GM23248 (cell line): ENCODE data around the gene CBS. TPM values are rescaled to one million over a fixed set of nuclear protein-coding genes. Genes with fewer than 3 reads are reported as not detected.

ENCODE experiments used
- DNase-seq: peaks from one replicate; pipeline ENCODE4 v3.0.0-alpha.2; 2015
- H2AFZ ChIP-seq: fragments of 200-600 bp; sonication (generic); 2 replicates; pipeline ENCODE4 v1.6.1; 2016; ENCODE audit warnings: antibody characterized with exemption
- H3F3A ChIP-seq: fragments of 200-600 bp; sonication (generic); 2 replicates; pipeline ENCODE4 v1.6.1; 2016; ENCODE audit warnings: mild to moderate bottlenecking, antibody characterized with exemption, mixed run types; ENCODE audit not compliant: insufficient read depth
- H3K27ac ChIP-seq: fragments of 200-600 bp; sonication (generic); 2 replicates; pipeline ENCODE4 v1.5.1; 2016; ENCODE audit warnings: mild to moderate bottlenecking
- H3K27me3 ChIP-seq: fragments of 200-600 bp; sonication (generic); replicated peaks from 2 replicates; pipeline ENCODE4 v1.6.1; 2016; ENCODE audit warnings: mild to moderate bottlenecking; ENCODE audit not compliant: insufficient read depth
- H3K36me3 ChIP-seq: fragments of 200-600 bp; sonication (generic); 2 replicates; pipeline ENCODE4 v1.6.1; 2016; ENCODE audit warnings: low read depth, mild to moderate bottlenecking
- H3K4me1 ChIP-seq: fragments of 200-600 bp; sonication (generic); 2 replicates; pipeline ENCODE4 v1.6.1; 2016; ENCODE audit warnings: mild to moderate bottlenecking; ENCODE audit not compliant: insufficient read depth
- H3K4me2 ChIP-seq: fragments of 200-600 bp; sonication (generic); one replicate; pipeline ENCODE4 v1.6.1; 2016; ENCODE audit warnings: mild to moderate bottlenecking; ENCODE audit not compliant: unreplicated experiment
- H3K4me3 ChIP-seq: fragments of 200-600 bp; sonication (generic); 2 replicates; pipeline ENCODE4 v1.5.1; 2016; ENCODE audit warnings: mild to moderate bottlenecking
- H3K79me2 ChIP-seq: fragments of 200-600 bp; sonication (generic); 2 replicates; pipeline ENCODE4 v1.6.1; 2016; ENCODE audit warnings: mild to moderate bottlenecking; ENCODE audit not compliant: insufficient read depth
- H3K9ac ChIP-seq: fragments of 200-600 bp; sonication (generic); 2 replicates; pipeline ENCODE4 v1.6.1; 2016; ENCODE audit warnings: mild to moderate bottlenecking
- H3K9me2 ChIP-seq: fragments of 200-600 bp; sonication (generic); 2 replicates; pipeline ENCODE4 v1.6.1; 2016; ENCODE audit warnings: mixed run types, mild to moderate bottlenecking, moderate library complexity; ENCODE audit not compliant: insufficient read depth
- H3K9me3 ChIP-seq: fragments of 200-600 bp; sonication (generic); one replicate; pipeline ENCODE4 v1.6.1; 2017; ENCODE audit warnings: low read depth
- H4K20me1 ChIP-seq: fragments of 200-600 bp; sonication (generic); 2 replicates; pipeline ENCODE4 v1.6.0; 2016; ENCODE audit not compliant: insufficient read depth
- EZH2 ChIP-seq: fragments of 200-600 bp; sonication (generic); IDR thresholded peaks from 2 replicates; pipeline ENCODE4 v1.6.1; 2018; ENCODE audit warnings: antibody characterized with exemption, mild to moderate bottlenecking; ENCODE audit not compliant: insufficient read depth, poor library complexity, severe bottlenecking
- EZH2phosphoT487 ChIP-seq: fragments of 200-600 bp; sonication (generic); IDR thresholded peaks from 2 replicates; pipeline ENCODE4 v1.6.1; 2018; ENCODE audit warnings: antibody characterized with exemption, moderate library complexity, mild to moderate bottlenecking, low read depth; ENCODE audit not compliant: insufficient read depth
- WGBS, 2 experiments: methylation state at CpG; one replicate each; pipeline ENCODE4 v1.1.6; 2015 to 2017; ENCODE audit warnings: low lambda C conversion rate in 2 of 2, low coverage in 1 of 2; ENCODE audit errors: missing lambda C conversion rate in 2 of 2; 5-methylcytosine and 5-hydroxymethylcytosine counted together
- in situ Hi-C: fragments of 300-500 bp; cut with MboI; formaldehyde crosslinking; loops from 2 replicates; pipeline ENCODE4 v1.15.0; 2020
- polyA plus RNA-seq: library from polyadenylated mRNA; unstranded; fragments of >200 nt; fragmentation: Nextera tagmentation; extraction: Ambion mirVana; gene quantifications from 2 replicates; pipeline ENCODE4 v1.2.1, GENCODE V29; 2016
- total RNA-seq: library from RNA; depleted of rRNA; stranded (reverse); fragments of >200 nt; shearing (Covaris generic); gene quantifications from 2 replicates; pipeline ENCODE4 v1.2.3, GENCODE V29; 2014

Gene CBS
- total and polyA plus RNA-seq, 2 experiments from 2014 or later = 77.5 to 117 TPM

DNA sequence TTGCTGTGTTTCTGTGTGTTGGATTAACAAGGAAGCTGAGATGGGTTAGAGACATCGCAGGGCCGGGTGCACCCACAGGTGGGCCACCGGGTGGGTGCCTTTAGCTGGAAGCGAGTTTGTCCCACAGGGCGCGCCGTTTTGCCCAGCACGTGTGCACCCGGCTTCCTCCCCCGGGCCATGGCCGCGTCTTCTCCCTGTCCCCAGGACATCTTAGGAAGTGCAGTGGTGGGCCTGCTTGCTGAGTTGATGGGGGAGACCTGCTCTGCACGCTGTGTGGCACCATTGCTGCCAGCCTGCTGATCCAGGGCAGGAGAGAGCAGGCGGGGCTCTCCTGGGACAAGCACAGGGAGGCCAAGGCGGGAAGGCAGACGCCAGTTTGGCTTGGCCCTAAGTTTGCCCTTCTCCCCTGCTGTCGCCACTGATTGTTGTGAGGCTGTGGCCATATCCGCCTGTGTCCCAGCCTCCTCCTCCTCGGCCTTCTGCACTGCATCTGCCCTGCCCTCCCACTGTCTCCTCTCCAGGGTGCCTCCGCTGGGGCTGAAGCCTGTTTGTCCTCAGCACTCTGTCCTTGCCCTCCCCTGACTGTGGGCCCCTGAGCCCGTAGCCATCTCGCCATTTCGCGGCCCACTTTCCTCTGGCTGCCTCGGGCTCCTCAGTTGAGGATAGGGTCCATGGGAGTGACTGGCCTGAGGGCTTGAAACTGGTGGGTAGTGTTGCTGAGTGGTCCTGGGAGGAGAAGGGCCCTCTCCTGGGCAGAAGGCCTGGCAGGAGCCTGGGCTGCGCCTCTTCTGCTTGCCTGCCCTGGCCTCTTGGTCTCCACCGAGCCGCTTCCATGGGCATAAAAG, 53.7 kb downstream of the CBS start:
- no peak for DNase-seq
- H3K27me3 ChIP-seq = no peaks in the 10 kb centered on the region
- no peak overlapping the region for H3K9ac ChIP-seq
- in situ Hi-C loops = no loop called here
- H3F3A ChIP-seq = no peaks in the 10 kb centered on the region
- H3K36me3 ChIP-seq = peaks cover 10% of the 10 kb centered on the region; the same call in 1 of the 2 replicates
- no peaks in the 10 kb centered on the region for H3K9me2 ChIP-seq
- H3K4me1 ChIP-seq = peaks cover 8% of the 10 kb centered on the region
- H3K9me3 ChIP-seq = no peaks in the 10 kb centered on the region
- 97 to 99% methylated on average over 24 to 27 of the region's 28 CpGs for WGBS, 2 experiments
- H3K4me2 ChIP-seq = no peak overlapping the region
- no peak overlapping the region for H3K4me3 ChIP-seq
- H3K79me2 ChIP-seq = no peaks in the 10 kb centered on the region
- TF ChIP-seq EZH2 (no peak), EZH2phosphoT487 (no peak)
- no peak overlapping the region for H2AFZ ChIP-seq
- no peaks in the 10 kb centered on the region for H4K20me1 ChIP-seq
- H3K27ac ChIP-seq = no peak overlapping the region

DNA sequence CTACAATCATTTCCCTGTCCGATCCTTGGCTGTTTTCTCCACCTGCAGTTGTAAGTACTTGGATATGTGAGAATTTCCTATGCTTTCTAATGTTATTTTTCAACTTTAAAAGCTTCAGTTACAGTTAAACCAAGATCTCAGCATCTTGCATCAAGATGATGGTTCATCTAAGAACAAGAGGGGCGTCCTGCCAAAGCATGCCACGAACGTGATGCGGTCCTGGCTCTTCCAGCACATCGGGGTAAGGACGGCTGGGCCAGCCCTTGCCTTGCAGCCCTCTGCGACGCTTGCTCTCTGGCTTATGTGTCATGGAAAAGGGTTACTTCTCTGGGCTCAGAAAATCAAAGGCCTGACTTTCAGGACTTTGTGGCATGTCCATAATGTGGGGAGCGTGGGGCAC, 54.4 kb downstream of the CBS start:
- H3K4me3 ChIP-seq = no peak overlapping the region
- H2AFZ ChIP-seq = no peak overlapping the region
- H3K27me3 ChIP-seq = no peaks in the 10 kb centered on the region
- H3K4me1 ChIP-seq = peaks cover 8% of the 10 kb centered on the region
- H3F3A ChIP-seq = no peaks in the 10 kb centered on the region
- H3K9me3 ChIP-seq = no peaks in the 10 kb centered on the region
- no peak overlapping the region for H3K9ac ChIP-seq
- TF ChIP-seq EZH2phosphoT487 (no peak), EZH2 (no peak)
- in situ Hi-C loops = no loop called here
- peaks cover 5% of the 10 kb centered on the region; the same call in 1 of the 2 replicates for H3K36me3 ChIP-seq
- no peak for DNase-seq
- no peak overlapping the region for H3K27ac ChIP-seq
- WGBS, 2 experiments = 78 to 81% methylated on average over 10 of the region's 10 CpGs
- no peaks in the 10 kb centered on the region for H3K9me2 ChIP-seq
- H4K20me1 ChIP-seq = no peaks in the 10 kb centered on the region
- no peaks in the 10 kb centered on the region for H3K79me2 ChIP-seq
- no peak overlapping the region for H3K4me2 ChIP-seq

DNA sequence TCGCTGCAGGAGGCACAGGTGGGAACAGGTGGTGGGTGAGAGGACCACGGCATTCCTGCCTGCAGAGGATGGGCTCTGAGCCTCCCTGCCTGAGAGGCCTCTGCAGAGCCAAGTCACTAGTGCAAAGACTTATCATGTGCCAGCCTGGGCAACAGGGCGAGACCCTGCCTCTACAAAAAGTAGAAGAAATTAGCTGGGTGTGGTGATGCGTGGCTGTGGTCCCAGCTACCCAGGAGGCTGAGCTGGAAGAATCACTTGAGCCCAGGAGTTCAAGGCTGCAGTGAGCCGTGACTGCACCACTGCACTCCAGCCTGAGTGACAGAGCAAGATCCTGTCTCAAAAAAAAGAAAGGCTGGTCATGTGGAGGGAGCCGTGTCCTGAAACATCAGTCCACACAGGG, 54.9 kb downstream of the CBS start:
- in situ Hi-C loops = no loop called here
- no peak overlapping the region for H3K4me3 ChIP-seq

DNA sequence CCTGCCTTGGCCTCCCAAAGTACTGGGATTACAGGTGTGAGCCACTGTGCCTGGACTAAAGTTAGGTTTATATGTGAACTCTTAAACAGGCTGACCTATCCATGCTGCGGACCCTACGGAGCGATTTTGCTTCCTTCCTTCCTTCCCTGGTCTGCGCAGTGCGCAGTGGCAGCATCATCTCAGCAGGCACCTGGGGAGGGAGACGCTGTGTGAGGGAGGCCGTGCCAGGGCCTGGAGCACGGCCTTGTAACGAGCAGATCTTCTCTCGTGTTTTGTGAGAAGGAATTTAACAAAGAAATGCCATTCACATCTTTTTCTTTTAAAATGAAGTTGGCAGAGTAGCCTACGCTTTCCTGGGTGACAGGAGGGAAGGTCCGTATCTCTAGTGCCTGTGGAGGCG, 55.5 kb downstream of the CBS start:
- peaks cover 5% of the 10 kb centered on the region; the same call in 1 of the 2 replicates for H3K36me3 ChIP-seq
- in situ Hi-C loops = no loop called here

More for the DNA sequence above, 54.9 kb downstream of the CBS start:
- Histone ChIP-seq H3K27me3 (no peaks in the 10 kb centered on the region), H4K20me1 (no peaks in the 10 kb centered on the region), H3F3A (no peaks in the 10 kb centered on the region), H3K9me2 (no peaks in the 10 kb centered on the region), H2AFZ (no peak overlapping the region), H3K9me3 (no peaks in the 10 kb centered on the region), H3K36me3 (peaks cover 5% of the 10 kb centered on the region; the same call in 1 of the 2 replicates), H3K4me2 (no peak overlapping the region), H3K9ac (no peak overlapping the region), H3K79me2 (no peaks in the 10 kb centered on the region), H3K27ac (no peak overlapping the region), H3K4me1 (peaks cover 4% of the 10 kb centered on the region; the same call in 1 of the 2 replicates)
- no peak for DNase-seq
- 87 to 88% methylated on average over 6 of the region's 6 CpGs for WGBS, 2 experiments
- TF ChIP-seq EZH2phosphoT487 = no peak
- TF ChIP-seq EZH2 = no peak

More for the DNA sequence above, 55.5 kb downstream of the CBS start:
- H3K27ac ChIP-seq = no peak overlapping the region
- no peak overlapping the region for H2AFZ ChIP-seq
- H3K4me3 ChIP-seq = no peak overlapping the region
- no peak overlapping the region for H3K9ac ChIP-seq
- WGBS, 2 experiments = 98 to 99% methylated on average over 13 of the region's 13 CpGs
- DNase-seq = no peak
- no peaks in the 10 kb centered on the region for H3K79me2 ChIP-seq
- no peaks in the 10 kb centered on the region for H3K9me2 ChIP-seq
- no peaks in the 10 kb centered on the region for H4K20me1 ChIP-seq
- H3K27me3 ChIP-seq = no peaks in the 10 kb centered on the region
- H3K9me3 ChIP-seq = no peaks in the 10 kb centered on the region
- H3F3A ChIP-seq = no peaks in the 10 kb centered on the region
- H3K4me2 ChIP-seq = no peak overlapping the region
- H3K4me1 ChIP-seq = no peaks in the 10 kb centered on the region
- TF ChIP-seq EZH2phosphoT487 (no peak), EZH2 (no peak)
